NCI-H774 (cell line): Measurements from ENCODE around the gene N4BP3.

Experiments used
- DNase-seq: peaks from one replicate; lab custom pipeline; 2025; lab: John Stamatoyannopoulos, UW

N4BP3 gene

DNA sequence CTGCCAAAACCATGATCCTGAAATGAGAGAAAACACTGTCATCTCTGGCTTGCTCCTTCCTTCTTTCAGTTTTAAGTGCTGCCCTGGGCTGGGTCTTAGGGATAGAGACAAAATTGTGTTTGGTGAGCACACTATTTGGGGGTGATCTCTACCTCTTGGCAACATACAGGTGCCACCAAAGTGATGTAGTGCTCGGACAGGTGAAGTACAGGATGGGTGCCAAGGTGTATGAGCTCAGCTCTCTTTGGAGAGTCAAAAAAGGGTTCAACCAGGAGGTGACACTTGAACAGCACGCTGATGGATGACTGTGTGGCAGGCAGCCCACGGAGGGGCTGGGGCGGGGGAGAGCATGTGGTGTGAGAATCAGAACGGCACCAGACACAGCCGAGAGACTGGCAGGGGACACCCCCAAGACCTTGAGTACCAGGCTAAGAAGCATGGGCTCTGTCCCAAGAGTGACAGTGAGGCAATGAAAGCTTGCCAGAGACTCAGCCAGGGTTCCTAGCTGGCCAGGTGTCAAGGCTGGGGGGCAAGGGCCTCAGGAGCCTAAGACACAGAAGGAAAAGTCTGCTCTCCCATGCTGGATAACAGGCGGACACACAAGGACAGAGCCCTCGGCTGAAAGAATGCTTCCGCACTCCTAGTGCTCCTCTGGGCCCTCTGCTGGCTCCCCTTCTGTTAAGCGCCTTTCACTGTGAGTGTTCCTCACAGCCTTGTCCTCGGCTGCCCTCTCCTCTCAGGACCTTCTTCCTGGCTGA lies 37.8 kb downstream of the N4BP3 start:
- DNase-seq, result no peak

DNA sequence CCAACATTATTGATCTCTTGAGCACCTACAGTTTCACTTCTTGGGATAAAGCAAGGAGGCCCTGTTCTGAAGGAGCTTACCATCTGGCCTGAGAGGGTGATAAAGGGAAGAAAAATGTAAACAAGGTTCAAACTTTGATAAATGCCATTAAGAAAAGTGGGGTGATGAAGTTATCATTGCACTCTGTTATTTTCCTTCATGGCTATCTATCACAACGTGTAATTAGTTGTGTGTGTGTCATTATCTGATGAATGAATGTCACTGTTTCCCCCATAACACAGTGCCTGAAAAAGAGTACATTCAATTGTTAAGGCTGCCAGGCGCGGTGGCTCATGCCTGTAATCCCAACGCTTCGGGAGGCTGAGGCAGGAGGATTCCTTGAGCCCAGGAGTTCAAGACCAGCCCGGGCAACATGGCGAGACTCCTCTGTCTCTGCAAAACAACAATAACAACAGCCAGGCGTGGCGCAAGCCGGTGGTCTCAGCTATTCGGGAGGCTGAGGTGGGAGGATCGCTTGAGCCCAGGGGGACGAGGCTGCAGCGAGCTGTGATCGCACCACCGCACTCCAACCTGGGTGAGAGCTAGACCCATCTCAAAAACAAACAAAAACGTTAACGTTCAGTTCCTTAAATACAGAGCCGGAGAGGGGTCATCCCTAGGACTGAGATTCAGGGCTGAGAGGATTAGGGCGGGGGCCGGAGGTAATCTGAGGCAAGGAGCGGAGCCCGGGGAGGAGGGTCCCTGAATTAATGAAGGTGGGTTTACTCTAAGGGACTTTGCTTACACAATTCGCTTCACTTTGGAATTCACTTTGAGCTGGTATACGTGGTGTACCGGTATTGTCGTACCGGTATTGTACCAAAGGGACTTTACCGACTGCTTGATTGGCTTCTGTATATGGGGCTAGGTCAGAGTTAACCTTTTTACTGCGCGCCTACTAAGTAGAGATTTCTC lies 39.4 kb downstream of the N4BP3 start:
- no peak for DNase-seq

DNA sequence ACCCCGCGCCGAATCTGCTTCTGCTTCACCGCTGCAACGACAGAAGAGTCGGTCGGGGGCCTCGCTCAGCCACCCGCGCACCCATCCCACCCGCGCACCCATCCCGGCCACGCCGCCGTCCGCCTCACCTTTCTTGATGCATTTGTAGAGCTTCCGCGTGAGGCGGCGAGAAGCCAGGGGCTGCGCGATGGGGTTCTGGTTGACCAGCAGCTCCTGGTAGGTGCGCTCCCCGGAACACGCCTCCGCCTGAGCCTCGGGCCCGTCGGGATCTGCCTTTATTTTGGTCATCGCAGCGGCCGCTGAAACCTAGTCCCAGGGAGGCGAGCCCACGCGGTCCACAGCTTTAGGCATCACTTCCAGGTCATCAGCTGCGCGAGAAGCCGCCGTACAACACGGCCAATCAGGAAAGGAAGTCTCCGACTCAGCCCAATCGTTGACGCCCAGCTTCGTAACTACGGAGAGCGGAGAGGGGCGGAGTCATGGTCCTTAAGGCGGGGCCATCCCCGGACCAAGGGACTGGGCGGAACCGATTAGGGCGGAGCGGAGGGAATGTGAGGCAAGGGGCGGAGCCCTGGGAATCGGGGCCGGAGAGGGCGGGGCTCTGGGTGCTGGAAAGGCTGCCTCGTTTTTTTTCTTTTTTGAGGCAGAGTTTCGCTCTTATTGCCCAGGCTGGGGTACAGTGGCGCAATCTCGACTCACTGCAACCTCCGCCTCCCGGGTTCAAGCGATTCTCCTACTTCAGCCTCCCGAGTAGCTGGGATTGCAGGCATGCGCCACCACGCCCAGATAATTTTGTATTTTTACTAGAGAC lies 40.4 kb downstream of the N4BP3 start, which contains the start of gene NHP2:
NHP2 (minus strand) TSS at position 356 of the 811 bp plus-strand sequence; CDS start at position 288, 68 bp downstream.
- peak; percentile 96 for DNase-seq

DNA sequence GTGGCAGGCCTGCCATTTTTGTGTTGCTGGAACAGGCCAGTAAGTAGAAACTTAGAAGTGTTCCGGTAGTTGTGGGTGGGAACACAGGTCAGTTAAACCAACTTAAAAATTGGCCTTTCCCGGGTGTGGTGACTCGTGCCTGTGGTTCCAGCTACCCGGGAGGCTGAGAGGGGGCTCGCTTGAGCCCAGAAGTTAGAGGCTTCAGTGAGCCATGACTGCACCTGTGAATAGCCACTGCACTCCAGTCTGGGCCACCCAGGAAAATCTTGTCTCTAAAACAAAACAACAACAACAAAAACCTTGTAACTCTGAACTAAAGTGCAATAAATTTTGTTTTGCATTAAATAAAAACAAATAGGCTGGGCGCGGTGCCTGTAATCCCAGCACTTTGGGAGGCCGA lies 41.7 kb downstream of the N4BP3 start:
- no peak for DNase-seq

DNA sequence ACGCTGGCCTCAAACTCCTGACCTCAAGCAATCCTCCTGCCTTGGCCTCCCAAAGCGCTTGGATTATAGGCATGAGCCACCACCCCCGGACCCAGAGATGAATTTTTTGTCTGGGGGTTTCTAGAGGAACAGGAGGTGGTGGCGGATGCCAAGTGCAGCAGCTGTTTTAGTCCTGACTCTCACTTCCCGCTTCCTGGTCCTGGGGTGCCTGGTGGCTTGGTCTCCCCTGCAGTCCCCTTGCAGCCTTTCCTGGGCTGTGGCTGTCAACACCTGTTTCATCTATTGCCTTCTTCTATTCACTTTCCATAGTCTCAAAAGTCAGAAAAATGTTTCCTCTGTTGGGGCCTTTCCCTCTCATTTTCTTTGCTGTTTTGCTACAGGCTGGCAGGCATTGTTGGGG lies 46.8 kb downstream of the N4BP3 start:
- no peak for DNase-seq

DNA sequence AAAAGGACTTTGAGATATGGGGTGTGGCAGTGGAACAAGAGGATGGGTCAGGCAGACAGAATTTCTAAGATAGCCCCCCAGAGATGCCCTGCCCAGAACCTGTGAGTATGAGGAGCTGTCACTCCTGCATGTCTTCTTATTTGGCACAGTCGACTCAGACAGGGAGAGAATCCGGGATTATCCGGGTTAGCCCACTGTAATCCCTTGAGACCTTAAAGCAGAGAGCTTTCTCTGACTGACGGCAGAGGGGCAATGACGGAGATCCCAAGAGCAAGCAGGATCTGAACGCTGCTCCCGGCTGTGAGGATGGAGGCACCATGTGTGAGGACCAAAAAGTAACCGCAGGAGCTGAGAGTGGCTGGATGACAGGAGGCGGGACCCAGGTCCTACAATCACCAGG lies 49.1 kb downstream of the N4BP3 start:
- DNase-seq, result no peak

DNA sequence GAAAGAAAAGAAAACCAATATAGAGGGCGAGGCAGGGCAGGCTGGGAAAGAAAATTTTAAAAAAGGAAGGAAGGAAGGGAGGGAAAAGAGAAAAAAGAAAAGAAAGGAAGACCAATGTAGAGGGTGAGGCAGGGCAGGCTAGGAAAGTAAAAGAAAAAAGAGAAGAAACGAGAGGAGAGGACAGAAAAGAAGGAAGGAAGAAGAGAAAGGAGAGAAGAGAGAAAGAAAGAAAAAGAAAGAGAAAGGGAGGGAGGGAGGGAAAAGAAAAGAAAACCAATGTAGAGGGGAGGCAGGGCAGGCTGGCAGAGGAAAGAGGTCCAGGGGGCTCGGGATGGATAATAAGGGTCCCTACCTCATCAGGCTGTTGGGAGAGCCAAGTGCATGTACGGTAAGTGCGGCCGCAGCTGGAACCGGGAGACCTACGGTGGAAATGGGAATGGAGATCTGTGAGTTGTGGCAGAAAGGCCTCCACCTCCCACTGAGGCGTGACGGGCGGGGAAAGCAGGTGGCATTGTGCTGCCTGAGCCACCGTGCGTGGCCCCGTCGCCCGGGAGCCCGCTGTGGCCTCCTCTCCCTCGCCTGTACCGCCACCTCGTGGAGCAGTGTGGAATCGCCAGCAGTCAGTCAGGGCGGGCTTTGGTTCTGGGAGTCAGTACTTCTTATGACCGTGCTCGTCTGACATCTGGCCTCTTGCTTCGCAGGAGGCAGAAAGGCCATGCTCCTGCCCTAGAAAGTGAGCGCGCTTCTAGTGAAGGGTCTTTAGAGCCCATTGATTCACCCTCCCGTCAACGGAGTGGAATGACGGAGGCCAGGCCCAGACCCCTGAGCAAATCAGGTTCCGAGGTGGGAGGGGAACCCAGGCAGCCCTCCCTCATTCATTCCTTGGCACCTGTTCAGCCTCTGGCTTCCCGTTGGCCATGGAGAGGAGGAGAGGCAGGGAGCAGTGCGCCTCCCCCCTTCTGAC lies 50.7 kb downstream of the N4BP3 start:
- DNase-seq, result peak; percentile 89

DNA sequence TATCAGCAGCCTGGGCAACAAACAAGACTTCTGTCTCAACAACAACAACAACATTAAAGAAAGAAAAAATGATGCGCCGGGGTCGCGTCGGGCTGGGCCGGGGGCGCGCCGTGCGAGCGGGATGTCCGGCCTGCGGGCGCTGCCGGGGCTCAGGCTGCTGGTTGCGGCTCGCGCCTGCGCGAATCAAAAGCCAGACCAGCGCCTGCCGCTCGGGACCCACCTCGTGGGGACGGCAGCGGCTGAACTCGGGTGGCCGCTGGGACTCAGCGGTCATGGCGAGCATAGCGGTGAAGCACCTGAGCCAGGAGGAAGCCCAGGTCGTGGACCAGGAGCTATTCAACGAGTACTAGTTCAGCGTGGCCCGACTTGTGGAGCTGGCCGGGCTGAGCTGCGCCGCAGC lies 52.2 kb downstream of the N4BP3 start:
- no peak for DNase-seq

DNA sequence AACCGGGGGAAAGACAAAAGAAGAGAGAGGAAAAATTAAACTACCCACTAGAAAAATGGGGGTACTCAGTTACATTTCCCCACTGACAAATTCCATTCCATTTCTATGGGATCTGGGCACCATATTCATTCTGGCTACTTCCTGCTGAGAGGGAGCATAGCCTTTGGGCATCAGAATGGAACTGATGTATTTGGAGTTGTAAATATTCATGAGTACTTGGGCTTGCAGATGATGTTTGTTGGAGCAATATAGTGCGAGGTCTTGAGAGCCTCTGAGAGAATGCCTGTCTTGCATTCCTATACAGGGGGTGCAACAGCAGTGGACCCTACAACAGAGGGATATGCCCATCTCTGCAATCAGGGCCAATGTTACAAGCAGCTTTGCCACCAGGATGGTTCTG lies 57.1 kb downstream of the N4BP3 start:
- no peak for DNase-seq

DNA sequence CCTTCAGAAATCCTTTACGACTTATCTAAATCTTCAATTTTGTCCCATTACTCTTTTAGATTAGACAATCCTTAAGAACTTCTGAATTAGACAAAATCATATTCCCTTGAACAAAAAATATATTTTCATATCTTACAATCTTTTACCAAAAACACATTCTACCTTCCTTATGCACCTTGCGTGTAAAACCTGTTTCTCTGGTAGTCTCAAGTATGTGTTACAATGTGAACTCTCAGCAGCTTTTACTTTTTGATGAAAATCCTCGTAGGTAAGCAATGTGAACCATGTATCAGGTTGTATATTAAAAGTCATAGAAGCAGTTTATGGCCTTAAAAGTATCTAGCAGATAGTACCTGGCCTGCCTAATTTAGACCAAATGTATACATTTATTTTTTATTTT lies 61.1 kb downstream of the N4BP3 start:
- DNase-seq, result no peak
